ENCODE measurements around the gene IL2RA. TPM values are rescaled to one million over a fixed set of nuclear protein-coding genes. Genes with fewer than 3 reads are reported as not detected.
"Not testable (repeated sequence)": the region's sequence is repeated elsewhere in the genome, so short reads cannot be mapped to it uniquely, and the experiment has no call there.

IL2RA gene
- total and polyA plus RNA-seq, 2 donors from 2014 or later, result 0.54 to 11.9 TPM

GRCh38 chr10:5961405-5962100 is 100.6 kb downstream of the IL2RA start:
- no peaks in the 10 kb centered on the region for H3K36me3 ChIP-seq (ENCODE audit: control insufficient read depth in 2 of 3, insufficient read depth in 3 of 3, low read length in 3 of 3)
- intact Hi-C loops (cut with DNase I), result no loop called here
- no peak overlapping the region for H3K27ac ChIP-seq (ENCODE audit: low read depth in 2 of 2, low read length in 2 of 2)
- TF ChIP-seq, protein P1, sequence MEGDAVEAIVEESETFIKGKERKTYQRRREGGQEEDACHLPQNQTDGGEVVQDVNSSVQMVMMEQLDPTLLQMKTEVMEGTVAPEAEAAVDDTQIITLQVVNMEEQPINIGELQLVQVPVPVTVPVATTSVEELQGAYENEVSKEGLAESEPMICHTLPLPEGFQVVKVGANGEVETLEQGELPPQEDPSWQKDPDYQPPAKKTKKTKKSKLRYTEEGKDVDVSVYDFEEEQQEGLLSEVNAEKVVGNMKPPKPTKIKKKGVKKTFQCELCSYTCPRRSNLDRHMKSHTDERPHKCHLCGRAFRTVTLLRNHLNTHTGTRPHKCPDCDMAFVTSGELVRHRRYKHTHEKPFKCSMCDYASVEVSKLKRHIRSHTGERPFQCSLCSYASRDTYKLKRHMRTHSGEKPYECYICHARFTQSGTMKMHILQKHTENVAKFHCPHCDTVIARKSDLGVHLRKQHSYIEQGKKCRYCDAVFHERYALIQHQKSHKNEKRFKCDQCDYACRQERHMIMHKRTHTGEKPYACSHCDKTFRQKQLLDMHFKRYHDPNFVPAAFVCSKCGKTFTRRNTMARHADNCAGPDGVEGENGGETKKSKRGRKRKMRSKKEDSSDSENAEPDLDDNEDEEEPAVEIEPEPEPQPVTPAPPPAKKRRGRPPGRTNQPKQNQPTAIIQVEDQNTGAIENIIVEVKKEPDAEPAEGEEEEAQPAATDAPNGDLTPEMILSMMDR (IDR thresholded peaks at IDR 0.05; ENCODE audit: borderline replicate concordance, extremely low read depth, insufficient read depth), result no peak
- DNase-seq, result peak in 3 of 5 donors; percentile 33 to 58 (median 52)
- no peaks in the 10 kb centered on the region for H3K27me3 ChIP-seq (ENCODE audit: control insufficient read depth, insufficient read depth, low read length)
- H3K9ac ChIP-seq (ENCODE audit: low read length in 3 of 3), result no peak overlapping the region
- H3K4me3 ChIP-seq (ENCODE audit: low read length in 3 of 3), result no peak overlapping the region
- H3K4me1 ChIP-seq (ENCODE audit: control insufficient read depth in 2 of 3, insufficient read depth in 2 of 3, low read depth in 1 of 3, low read length in 3 of 3), result peaks cover 0 to 3% (median 0%) of the 10 kb centered on the region in 3 donors
- H3K9me3 ChIP-seq (ENCODE audit: control insufficient read depth in 2 of 3, insufficient read depth in 1 of 3, low read length in 3 of 3), result no peaks in the 10 kb centered on the region
- FAIRE-seq, result no peak

GRCh38 chr10:5960973-5961275 is 101.2 kb downstream of the IL2RA start:
- H3K27me3 ChIP-seq (ENCODE audit: control insufficient read depth, insufficient read depth, low read length); H3K9me3 ChIP-seq (ENCODE audit: control insufficient read depth in 2 of 3, insufficient read depth in 1 of 3, low read length in 3 of 3); intact Hi-C loops (cut with DNase I); FAIRE-seq; H3K4me3 ChIP-seq (ENCODE audit: low read length in 3 of 3); H3K9ac ChIP-seq (ENCODE audit: low read length in 3 of 3); H3K27ac ChIP-seq (ENCODE audit: low read depth in 2 of 2, low read length in 2 of 2); H3K4me1 ChIP-seq (ENCODE audit: control insufficient read depth in 2 of 3, insufficient read depth in 2 of 3, low read depth in 1 of 3, low read length in 3 of 3); H3K36me3 ChIP-seq (ENCODE audit: control insufficient read depth in 2 of 3, insufficient read depth in 3 of 3, low read length in 3 of 3): not testable (repeated sequence)
- peak in 1 of 5 donors; percentile 26 for DNase-seq

Other genes with a start within 250 kb of the IL2RA start
- 168 TPM for gene GDI2, start 248.9 kb downstream of the IL2RA start, total RNA-seq
- gene GDI2, start 248.9 kb downstream of the IL2RA start, polyA plus RNA-seq (ENCODE audit: insufficient read depth, low read depth, low replicate concordance), result 143 TPM
- gene ANKRD16, start 172.5 kb downstream of the IL2RA start, total RNA-seq, result 6.7 TPM
- 7.1 TPM for gene ANKRD16, start 172.5 kb downstream of the IL2RA start, polyA plus RNA-seq (ENCODE audit: insufficient read depth, low read depth, low replicate concordance)
- gene FBH1, start 172.1 kb downstream of the IL2RA start, total RNA-seq, result 76.5 TPM
- 70.7 TPM for gene FBH1, start 172.1 kb downstream of the IL2RA start, polyA plus RNA-seq (ENCODE audit: insufficient read depth, low read depth, low replicate concordance)
- 13.9 TPM for gene IL15RA, start 84.8 kb downstream of the IL2RA start, total RNA-seq
- 6.8 TPM for gene IL15RA, start 84.8 kb downstream of the IL2RA start, polyA plus RNA-seq (ENCODE audit: insufficient read depth, low read depth, low replicate concordance)
- 91.9 TPM for gene RBM17, start 26.7 kb upstream of the IL2RA start, total RNA-seq
- gene RBM17, start 26.7 kb upstream of the IL2RA start, polyA plus RNA-seq (ENCODE audit: insufficient read depth, low read depth, low replicate concordance), result 46.4 TPM
- 141 TPM for gene PFKFB3, start 140.6 kb upstream of the IL2RA start, total RNA-seq
- gene PFKFB3, start 140.6 kb upstream of the IL2RA start, polyA plus RNA-seq (ENCODE audit: insufficient read depth, low read depth, low replicate concordance), result 34.9 TPM

All from kidney (tissue), 14 donors.